Bladder microvascular endothelial cell (primary cell): ENCODE data around the gene MADCAM1. TPM values are rescaled to one million over a fixed set of nuclear protein-coding genes. Genes with fewer than 3 reads are reported as not detected.

Experiments used
- total RNA-seq: library from RNA; depleted of rRNA; stranded (reverse); fragments of >200 nt; gene quantifications from 2 replicates; pipeline ENCODE4 v1.2.3, GENCODE V29; 2014

MADCAM1 gene
- 0.06 TPM in 1 of 2 replicates, not detected in the other for total RNA-seq

DNA sequence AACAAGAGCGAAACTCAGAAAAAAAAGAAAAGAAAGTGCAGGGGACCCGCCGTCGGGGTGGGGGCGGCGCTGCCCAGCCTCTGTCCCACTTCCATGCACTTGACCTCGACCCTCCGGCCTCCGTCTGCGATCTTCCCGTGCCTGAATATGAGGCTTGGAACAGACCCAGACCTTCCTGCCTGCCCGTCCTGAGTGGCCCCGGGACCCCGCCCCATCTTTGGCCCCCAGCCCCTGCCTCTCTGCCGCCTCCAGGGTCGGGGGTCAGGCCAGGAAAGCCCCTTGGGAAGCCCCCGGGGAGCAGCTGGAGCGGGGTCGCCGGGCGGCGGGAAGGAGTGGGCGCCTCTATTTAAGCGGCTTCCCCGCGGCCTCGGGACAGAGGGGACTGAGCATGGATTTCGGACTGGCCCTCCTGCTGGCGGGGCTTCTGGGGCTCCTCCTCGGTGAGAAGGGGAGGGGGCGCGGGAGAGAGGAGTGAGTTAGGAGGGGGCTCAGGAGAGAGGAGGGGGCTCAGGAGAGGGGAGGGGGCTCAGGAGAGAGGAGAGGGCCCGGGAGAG, at the start of gene MADCAM1:
Gene MADCAM1, plus strand, starts transcription at position 375 of the 554 bp plus-strand sequence. Its CDS starts 14 bp downstream, at position 389.

DNA sequence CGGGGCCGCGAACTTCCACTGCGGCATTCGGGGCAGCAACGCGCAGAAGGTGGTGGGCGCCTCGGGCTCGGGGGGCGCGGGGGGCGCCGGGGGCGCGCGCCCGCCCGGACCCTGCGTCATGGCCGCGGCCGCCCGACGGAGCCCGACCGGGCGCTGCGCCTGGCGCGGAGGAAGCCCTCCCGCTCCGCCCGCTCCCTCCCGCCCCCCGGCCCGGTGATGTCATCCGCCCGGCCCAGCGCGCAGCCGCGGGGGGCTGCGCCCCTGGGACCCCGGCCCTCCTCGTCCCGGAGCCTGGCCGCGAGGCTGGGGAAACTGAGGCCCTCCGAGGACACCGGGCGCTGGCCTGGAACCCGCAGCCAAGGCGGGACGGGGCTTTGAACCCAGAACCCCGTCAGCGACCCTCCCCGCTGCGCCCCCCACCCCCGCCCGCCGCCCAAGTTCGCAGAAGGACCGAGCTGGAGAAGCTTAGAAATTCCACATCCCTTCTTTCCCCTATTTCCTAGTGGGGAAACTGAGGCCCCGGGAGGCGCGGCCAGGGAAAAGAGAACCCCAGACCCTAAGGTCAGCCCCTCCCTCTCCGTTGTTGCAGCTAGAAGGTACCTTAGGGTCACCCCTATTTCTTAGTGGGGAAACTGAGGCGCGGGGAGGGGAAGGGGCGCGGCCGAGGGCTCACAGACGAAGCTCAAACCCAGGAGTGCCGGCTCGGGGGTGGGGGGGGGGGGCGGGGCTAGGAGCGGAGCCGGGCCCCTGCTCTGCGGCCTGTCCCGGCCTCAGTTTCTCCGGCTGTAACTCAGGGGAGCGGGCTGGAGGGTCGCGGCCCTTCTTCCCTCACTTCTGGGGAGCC, 35.2 kb upstream of the MADCAM1 start, which contains the start of gene SHC2:
Gene SHC2, minus strand, starts transcription at position 157 of the 844 bp plus-strand sequence. Its CDS starts 37 bp downstream, at position 120.

DNA sequence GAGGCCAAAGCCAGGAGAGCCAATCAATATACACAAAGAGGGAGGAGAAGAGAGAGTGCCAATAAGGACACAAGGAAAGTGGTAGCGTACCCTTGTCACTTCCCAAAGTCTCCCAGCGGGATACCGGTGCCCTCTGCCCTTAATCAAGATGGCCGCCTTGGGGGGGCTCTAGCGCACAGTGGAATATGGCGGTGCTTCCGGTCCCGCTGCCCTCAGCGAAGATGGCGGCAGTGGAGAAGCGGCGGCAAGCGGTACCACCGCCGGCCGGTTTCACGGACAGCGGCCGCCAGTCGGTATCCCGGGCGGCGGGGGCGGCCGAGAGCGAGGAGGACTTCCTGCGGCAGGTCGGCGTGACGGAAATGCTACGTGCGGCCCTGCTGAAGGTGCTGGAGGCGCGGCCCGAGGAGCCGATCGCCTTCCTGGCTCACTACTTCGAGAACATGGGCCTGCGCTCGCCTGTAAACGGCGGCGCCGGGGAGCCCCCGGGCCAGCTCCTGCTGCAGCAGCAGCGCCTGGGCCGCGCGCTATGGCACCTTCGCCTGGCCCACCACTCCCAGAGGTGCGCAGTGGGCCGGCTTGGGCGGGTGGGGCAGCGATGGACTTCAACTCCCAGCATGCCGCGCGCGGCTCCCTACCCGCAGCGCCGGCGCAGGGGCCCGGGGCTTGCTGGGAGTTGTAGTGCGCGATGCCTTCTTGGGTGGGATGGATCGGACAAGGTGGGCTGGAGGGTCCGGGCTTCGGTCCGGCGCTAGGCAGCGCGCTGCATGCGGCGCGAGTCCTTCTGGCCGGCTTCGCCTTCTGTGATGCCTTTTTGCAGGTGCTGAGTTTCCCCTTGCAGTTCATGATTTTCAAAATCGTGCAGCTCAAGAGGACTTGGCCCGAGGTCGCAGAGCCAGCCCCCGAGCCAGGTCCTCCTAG, 11.3 kb downstream of the MADCAM1 start, which contains the start of gene TPGS1:
Gene TPGS1, plus strand, starts transcription at position 212 of the 918 bp plus-strand sequence. Its CDS starts 10 bp downstream, at position 222.

DNA sequence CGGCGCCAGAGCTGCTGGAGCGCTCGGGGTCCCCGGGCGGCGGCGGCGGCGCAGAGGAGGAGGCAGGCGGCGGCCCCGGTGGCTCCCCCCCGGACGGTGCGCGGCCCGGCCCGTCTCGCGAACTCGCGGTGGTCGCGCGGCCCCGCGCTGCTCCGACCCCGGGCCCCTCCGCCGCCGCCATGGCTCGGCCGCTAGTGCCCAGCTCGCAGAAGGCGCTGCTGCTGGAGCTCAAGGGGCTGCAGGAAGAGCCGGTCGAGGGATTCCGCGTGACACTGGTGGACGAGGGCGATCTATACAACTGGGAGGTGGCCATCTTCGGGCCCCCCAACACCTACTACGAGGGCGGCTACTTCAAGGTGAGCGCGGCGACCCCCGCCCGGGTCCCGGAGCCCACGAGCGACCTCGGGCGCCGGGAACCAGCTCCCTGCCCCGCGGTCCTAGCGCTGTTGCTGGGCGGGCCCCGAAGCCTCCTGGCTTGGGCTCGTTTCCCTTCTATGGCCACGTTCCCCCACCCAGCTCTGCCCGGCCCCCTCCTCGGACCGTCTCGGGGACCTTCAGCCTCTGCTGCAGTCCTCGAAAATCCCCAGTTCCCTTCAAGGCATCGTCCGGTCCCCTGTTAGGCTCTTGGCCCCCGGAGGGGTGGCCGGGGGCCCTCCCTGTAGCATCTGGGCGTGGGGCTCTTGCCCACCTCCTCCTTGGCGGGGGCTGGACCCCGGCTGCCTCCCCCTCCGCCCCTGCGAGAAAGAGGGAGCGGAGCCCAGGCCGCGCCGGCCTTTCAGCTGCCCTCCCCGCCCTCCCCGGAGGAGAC, 35.7 kb downstream of the MADCAM1 start, which contains the start of gene CDC34:
Gene CDC34, plus strand, starts transcription at position 8 of the 808 bp plus-strand sequence. Its CDS starts 172 bp downstream, at position 180.

DNA sequence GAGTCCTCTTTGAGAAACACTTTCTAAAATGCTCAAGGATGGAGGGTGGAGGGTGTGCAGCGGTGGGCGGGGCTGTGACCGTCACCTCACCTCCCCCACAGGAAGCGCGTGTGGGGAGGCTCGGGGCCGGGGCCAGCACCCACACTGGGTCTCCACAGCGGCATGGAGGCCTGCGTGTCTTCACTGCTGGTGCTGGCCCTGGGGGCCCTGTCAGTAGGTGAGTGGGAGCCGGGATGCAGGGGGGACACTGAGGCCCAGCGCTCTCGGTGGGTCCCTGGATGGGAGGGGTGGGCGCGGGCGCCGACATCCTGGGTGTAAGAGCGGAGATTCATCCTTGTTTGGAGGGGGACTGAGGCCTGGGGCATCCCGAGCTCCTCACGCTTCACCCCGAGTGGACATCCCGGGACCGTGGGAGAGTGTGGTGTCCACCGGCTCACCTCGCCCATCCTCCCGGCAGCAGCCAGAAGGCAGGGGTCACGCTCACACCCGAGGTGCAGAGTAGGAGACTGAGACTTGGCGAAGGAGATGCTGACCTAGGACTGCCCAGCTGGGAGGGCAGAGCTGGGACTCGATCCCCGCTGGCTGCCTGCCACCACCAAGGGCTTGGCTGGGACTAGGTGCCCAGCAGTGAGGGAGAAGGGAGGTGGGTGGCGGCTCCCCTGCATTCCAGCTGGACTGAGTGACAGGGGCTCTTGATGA, 47.8 kb downstream of the MADCAM1 start, which contains the start of gene GZMM:
Gene GZMM, plus strand, starts transcription at position 144 of the 699 bp plus-strand sequence. Its CDS starts 19 bp downstream, at position 163.

Other genes with a start within 250 kb of the MADCAM1 start
- gene PLPP2, start 205.1 kb upstream of the MADCAM1 start, total RNA-seq, result 32.4 and 89.1 TPM in 2 replicates
- 11.8 and 35.4 TPM in 2 replicates for gene MIER2, start 151.7 kb upstream of the MADCAM1 start, total RNA-seq
- 0.32 and 3.5 TPM in 2 replicates for gene C2CD4C, start 87.3 kb upstream of the MADCAM1 start, total RNA-seq
- 1.8 and 15.8 TPM in 2 replicates for gene SHC2, start 35.5 kb upstream of the MADCAM1 start, total RNA-seq
- 14.0 and 34.5 TPM in 2 replicates for gene TPGS1, start 11.0 kb downstream of the MADCAM1 start, total RNA-seq
- 104 and 109 TPM in 2 replicates for gene CDC34, start 35.3 kb downstream of the MADCAM1 start, total RNA-seq
- gene GZMM, start 47.6 kb downstream of the MADCAM1 start, total RNA-seq, result not detected in 2 replicates
- 219 and 355 TPM in 2 replicates for gene BSG, start 76.1 kb downstream of the MADCAM1 start, total RNA-seq
- 0.32 and 1.8 TPM in 2 replicates for gene HCN2, start 93.4 kb downstream of the MADCAM1 start, total RNA-seq
- gene POLRMT, start 137.1 kb downstream of the MADCAM1 start, total RNA-seq, result 19.3 and 34.0 TPM in 2 replicates
- gene FGF22, start 143.4 kb downstream of the MADCAM1 start, total RNA-seq, result under 0.01 TPM in 1 of 2 replicates, not detected in the other
- gene RNF126, start 166.7 kb downstream of the MADCAM1 start, total RNA-seq, result 17.3 and 25.2 TPM in 2 replicates
- gene FSTL3, start 179.9 kb downstream of the MADCAM1 start, total RNA-seq, result 4.5 and 13.2 TPM in 2 replicates
- gene PRSS57, start 199.0 kb downstream of the MADCAM1 start, total RNA-seq, result 0.16 TPM in 1 of 2 replicates, not detected in the other
- 13.6 and 65.8 TPM in 2 replicates for gene PALM, start 212.4 kb downstream of the MADCAM1 start, total RNA-seq